GM18907 (cell line): ENCODE measurements around the gene POU2AF3.

ENCODE experiments used
- ATAC-seq: cut with Tn5 transposase; IDR thresholded peaks from one replicate; pipeline ENCODE4 v1.9.1; 2021; ENCODE audit warnings: mild to moderate bottlenecking, moderate library complexity; ENCODE audit not compliant: unreplicated experiment

POU2AF3 gene

DNA sequence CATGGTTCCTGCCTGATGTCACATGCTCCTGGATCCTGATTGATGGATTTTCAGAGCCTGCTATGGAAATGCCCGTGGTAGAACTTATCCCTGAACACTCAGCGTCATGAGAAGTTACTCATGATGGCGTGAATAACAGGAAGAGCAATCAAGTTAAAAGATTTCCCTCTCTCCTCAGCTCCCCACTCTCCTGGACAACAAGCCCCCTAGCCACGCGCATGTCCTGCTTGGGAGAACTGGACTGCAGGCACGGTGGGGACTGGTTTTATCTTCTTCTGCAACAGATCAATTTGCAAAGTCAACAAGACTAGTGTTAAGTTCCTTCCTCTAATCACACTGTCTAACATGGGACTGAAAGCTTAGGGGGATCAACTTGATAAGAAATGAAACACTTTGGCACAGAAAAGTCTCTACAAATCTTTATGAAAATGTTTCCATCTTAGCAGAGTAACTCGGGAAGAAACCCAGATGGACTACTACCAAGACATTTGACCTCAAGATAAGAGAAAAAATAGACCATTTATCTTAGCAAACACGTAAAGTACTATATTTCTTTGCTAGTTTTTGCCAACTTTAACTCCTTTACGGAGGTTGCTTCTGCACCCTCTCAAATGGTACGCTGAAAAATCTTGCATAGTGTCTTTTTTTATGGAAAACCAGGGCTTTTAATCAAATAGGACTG lies 53.2 kb downstream of the POU2AF3 start:
- ATAC-seq: no peak

DNA sequence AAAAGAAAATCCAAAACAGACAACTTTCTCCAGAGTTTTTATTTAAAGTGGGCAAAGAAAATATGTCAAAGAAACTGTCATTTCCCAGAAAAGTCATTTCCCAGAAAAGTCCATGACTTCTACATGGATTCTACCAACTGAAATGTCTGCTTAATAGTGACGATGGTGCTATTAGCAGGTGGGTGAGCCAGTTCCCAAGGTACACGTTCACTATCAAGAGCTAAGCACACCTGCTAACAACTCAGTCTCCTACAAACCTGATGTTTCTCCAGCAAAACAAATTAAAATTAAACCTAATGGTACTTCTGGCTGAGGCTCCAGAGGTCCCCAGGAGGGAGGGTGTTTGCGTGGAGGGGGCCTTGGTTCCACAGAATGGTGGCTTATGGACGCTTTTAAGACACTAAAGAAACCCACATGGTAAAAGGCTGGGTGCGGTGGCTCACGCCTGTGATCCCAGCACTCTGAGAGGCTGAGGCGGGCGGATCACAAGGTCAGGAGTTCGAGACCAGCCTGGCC lies 53.9 kb downstream of the POU2AF3 start:
- ATAC-seq: no peak

DNA sequence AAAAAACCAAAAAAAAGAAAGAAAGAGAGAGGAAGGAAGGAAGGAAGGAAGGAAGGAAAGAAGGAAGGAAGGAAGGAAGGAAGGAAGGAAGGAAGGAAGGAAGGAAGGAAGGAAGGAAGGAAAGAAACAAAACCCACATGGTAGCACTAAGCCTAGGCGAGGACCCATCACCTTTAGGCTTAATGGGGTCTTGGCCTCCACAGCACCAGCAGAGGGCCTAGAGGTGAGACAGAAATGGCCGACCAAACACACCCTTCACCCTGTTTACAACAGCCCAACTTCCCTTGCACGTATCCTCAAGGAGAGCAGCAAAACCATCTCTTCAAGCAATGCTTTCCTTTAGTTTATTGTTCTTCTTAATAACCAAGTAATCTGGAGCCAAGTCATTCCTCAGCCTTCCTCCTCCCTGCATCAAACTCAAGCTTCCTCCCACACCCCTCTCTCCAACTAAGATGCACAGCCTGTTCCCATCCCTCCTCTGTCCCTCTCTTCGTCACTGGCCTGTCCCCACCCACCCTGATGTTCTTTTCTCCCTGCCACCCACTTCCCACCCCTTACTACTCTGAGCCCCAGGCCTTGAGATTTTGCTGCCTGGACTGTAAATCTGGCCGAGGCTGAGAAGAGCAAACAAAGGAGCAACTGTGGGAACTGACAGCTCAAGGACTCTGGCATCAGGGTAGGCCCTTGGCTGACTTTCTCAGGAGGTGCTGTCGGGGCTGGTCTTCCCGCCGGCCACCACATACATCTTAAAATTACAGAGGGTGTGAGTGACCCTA lies 54.8 kb downstream of the POU2AF3 start:
- ATAC-seq: no peak

DNA sequence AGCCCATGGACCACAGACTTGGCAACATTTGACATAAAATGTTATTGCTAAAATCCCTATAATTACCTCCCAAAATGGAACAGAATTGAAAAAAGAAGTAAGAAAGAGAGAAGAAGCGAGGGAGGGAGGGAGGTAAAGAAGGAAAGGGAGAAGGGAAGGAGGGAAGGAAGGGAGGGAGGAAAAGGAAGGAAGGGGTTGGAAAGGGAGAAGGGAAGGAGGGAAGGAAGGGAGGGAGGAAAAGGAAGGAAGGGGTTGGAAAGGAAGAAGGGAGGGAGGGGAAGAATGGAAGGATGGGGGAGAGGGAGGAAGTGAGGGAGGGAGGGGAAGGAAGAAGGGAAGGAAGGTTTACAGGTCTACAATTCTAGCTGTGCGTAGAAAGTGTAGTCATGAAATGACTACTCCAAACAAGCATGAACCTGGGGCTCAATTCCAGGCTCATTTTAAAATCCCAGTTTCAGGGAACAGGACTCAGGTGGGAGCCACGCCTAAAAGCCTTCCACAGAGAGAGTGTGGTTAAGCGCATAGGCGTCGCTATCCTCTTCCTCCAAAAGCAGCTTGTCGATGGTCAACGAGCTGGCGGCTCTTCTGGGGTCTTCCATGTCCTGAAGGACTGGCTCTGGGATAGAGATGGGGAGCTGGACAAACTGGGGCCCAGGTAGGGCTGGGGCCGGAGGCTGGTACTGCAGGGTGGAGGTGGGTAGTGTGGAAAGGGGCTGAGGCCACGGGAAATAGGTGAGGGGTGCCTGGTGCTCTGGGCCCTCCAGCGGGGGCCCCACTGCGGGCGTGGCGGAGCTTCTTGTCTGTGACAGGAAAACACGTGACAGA lies 55.6 kb downstream of the POU2AF3 start:
- no peak for ATAC-seq

DNA sequence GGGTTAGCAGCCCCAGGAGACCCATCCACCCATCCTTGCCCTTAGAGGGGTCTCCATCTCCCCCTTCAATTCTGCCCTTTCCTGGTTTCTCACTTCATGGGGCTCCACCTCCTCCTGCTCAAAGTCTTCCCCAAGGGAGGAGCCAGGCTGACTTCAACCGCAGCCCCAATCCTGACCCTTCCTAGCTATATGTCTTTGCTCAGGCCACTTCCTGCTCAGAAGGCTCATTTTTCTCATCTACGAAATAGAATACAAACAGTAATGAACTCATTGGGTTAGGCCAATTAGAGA lies 56.2 kb downstream of the POU2AF3 start:
- no peak for ATAC-seq

DNA sequence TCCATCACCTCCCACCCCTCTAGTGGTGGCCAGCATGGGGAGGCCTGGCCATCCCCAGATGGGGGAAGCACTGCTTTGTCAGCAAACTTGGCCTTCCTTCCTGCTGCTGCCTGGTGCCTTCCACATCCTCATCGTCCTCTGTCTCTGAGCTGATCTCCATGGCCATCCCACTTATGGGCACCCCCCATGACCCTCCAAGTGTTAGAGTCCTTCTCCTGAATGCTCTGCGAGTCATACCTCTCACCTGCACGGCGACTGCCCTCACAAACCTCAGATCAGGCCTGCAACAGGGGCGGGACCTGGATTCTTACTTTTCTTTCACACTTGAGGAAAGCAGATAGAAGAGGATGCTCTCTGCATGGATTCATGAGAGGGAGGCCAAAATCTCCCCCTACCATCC lies 56.8 kb downstream of the POU2AF3 start:
- no peak for ATAC-seq

DNA sequence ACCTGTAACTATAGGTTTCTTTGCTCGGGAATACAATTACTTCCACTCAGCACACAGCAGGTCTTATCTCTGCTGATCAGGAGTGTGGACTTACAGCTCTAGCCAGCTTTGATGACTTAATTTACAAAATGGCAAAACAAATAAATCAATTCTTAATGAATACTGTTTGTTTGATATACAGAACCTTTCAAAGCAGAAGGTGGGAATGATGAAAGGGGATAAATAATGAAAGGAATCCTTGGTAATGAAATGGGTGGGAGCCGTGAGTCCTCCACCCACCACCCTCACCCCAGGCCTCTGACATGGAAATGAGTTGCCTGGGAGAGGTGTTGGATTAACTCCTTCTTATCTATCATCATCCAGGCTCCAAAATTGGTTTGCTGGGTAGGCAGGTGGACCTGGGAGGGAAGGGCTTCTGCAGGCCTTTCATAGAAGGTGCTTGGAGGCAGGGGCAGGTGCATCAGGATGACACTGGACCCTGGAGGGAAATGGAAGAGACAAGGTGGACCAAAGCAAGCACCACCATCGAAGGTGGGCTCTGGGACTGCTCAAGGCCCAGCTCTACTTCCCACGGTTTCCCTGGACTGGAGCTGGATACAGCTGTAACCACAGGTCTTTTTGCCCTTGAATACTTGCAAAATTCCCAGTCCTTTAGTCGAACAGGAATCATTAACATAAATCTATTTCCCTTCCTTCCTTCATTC lies 57.8 kb downstream of the POU2AF3 start:
- no peak for ATAC-seq

DNA sequence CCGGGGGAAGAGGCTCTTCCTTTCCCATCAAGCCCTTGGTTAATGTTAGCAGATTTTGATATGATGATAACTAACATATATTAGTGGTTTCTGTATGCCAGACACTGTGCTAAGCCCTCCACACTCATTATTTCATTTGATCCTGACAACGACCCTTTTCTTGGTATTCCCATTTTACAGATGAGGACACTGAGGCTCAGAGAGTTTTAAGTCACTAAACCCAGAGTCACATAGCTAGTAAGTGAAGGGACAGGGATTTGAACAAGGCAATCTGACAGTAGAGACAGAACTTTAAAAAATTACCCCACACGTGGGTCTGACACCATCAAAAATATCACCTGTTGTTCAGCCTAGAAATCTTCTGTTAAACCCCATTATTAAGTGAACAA lies 58.3 kb downstream of the POU2AF3 start:
- ATAC-seq: no peak

DNA sequence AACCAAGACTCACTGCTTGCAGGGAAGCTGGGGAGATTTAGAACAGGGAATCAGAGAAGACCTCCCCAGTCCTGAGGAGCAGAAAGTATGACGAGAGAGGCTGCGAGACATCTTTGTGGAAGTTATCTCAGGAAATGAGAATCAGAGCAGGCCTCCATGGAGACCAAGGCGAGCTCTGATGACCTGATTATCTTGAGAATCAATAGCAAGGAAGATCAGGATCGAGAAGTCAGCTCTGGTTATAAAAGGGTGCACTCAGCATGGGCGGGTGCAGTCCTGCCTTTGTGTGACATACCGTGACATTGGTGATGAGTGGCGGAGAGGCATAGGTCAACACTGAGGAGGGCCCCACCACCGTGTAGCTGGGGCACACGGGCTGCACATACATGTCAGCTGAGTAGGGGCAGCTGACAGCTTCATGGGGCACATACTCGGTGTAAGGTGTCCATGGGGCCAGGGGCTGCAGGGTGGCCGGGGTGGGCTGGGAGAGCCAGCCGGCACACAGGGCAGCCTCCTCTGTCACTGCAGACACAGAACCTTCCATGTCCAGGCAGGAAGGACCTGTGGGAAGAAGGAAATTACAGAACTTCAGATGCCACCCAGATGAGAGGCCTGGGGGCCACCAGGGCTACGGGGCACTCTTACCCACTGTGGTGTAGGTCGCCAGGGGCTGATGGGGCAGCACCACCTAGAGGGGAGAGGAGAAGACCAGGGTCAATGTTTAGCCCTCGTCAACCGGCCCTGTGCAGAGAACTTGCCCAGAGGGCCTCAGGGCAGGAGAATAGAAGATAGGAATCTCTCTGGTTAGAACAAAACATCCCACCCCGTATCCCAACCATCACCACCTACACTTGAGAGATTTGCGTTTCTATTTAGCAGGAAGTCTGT lies 59.0 kb downstream of the POU2AF3 start:
- ATAC-seq: no peak
